Kidney glomerular epithelial cell (primary cell): ENCODE data around the gene MAD2L2.

Experiments used
- DNase-seq: peaks from one replicate; lab custom pipeline; 2025; lab: John Stamatoyannopoulos, UW

Gene MAD2L2

GRCh38 chr1:11704691-11705475 is 23.9 kb upstream of the MAD2L2 start:
- DNase-seq: no peak

DNA sequence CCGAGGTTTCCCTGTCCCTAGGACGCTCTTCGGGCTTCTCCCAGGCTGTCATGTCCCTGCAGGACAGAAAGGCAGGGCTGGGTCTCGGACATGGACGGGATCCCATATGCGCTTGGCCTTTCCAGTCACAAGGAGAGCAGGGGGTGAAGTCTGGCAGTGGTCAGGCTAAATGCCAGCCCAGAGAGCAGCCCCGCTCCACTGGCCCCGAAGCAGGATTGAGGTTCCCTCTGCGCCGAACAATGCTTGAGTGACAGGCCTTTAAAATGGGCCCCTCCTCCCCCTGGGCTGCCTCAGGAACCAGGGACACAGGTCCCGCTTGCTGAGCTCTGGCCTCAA is 23.2 kb upstream of the MAD2L2 start:
- no peak for DNase-seq

GRCh38 chr1:11703357-11704193 is 22.6 kb upstream of the MAD2L2 start:
- no peak for DNase-seq

DNA sequence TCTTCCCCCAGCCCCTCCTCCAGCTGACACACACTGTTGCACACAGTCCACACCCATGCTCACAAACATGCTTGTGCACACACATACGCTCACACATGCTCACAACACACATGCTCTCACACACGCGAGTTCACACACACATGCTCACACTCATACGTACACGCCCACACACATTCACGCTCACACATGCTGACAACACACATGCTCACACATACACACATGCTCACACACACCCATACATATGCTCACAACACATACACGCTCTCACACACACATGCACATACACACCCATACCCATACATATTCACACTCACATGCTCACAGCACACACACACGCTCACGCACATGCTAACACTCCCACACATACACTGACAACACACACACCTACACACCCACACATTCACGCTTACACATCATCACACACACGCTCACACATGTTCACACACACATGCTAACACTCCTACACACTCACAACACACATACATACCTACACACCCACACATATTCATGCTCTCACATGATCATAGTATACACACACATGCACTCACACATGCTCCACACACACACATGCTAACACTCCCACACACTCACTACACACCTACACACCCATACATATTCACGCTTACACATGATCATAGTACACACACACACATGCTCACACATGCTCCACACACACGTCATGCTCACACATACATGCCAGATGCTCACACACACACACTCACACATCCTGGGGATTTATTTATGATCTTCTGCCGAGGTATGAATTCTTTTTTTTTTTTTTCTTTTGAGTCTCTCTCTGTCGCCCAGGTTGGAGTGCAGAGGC is 21.2 kb upstream of the MAD2L2 start:
- no peak for DNase-seq

GRCh38 chr1:11701551-11701961 is 20.6 kb upstream of the MAD2L2 start:
- no peak for DNase-seq

GRCh38 chr1:11700601-11701467 is 19.9 kb upstream of the MAD2L2 start:
- DNase-seq: no peak

DNA sequence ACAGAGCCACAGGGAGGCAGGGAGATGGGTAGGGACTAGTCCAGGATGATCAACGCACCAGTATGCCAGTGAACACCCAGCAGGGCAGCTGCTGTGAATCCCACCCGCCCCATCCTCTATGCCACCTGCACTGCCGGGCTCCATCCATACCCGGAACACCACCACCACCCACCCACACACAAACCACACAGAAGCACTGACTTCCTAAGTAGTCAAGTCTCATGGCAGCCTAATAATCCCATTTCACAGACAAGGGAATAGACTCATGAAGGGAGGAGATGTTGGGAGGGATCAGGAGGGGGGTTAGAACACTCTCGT is 16.9 kb upstream of the MAD2L2 start:
- no peak for DNase-seq

DNA sequence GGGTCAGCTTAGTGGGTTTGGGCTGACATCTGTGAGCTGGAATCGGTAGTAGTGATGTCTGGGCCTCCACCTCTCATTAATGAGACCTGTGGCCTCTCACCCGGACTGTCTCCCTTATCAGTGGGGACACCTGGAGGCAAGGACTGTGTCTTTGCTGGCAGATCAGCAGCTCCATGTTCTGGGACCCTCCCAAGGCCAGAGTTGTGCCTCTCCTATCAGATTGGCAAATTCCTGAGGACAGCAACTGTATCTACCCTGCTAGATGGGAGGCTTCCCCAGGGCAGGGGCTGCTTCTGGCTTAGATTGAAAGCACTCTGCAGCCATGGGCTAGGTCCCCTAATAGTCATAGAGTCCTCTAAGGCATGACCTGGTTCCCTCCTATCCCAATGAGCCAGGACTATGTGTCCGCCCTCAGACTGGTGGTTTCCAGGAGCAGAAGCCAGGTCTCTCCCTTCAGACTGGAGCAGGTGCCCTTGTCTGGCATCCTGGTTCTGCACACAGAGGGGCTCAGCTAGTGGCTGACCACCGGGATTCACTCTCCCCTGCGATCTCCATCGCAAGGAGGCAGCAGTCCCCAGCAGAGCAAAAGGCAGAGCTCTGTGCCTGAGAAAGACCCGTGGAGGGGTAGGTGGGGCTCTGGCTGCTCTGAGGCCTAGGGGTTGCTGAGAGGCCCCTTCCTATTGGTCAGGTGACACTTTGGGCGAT is 16.4 kb upstream of the MAD2L2 start:
- DNase-seq: no peak

- no peak for DNase-seq
Observed at GRCh38 chr1:11695861-11696260, 14.9 kb upstream of the MAD2L2 start.

DNA sequence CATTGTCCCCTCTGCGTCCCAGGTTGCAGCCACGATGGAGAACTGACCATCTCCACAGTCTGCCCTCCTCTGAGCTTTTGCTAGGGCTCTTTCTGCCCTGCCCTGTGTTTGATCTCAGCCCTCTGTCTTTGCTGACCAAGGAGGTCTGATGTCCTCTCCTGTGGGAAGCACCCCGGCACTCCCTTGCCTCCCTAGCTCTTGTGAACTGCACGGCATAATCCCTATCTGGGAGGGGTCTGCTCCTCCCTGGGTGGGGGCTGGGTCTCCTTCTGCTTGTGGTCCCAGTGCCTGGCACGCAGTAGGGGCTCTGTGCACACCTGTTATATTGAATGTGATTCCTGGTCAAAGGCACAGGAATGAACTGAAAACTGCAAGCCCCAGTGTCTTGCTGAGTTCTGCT is 13.0 kb upstream of the MAD2L2 start:
- no peak for DNase-seq

- DNase-seq: peak; percentile 39
Observed at GRCh38 chr1:11693024-11693590, 12.2 kb upstream of the MAD2L2 start.

GRCh38 chr1:11691928-11692711 is 11.2 kb upstream of the MAD2L2 start:
- DNase-seq: no peak

DNA sequence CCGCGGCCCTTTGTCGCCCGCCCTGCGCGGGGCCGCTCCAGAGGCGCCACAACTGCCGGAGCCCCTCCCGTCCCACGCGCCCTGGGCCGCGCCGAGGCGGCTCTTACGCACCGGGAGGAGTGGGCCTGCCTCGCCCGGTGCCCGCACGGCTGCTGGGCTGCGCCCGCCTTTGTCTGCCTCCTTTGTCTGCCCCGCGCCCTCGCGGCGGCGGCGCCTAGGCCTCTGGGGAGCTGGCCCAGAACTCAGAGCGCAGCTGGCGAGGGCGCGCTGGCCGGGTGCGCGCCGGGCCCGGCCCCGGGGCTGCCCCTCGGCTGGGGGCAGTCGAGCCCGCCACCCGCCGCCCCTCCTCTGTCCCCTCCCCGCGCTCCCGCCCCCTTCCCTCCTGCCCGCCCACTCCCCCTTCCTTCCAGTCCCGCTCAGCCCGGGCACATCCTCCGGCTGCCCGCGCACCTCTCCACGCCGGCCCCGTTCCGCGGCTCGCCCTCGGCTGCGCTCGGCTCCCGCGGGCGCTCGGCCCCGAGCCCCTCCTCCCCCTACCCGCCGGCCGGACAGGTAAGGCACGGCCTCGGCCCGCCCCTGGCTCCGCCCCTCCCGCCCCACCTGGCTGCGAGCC is 10.5 kb upstream of the MAD2L2 start, which contains the start of gene DRAXIN:
TSS of gene DRAXIN (plus strand) at position 409 of the 613 bp plus-strand sequence. CDS start 14,549 bp downstream, outside the sequence.
- DNase-seq: no peak

- DNase-seq: no peak
Observed at GRCh38 chr1:11690397-11691301, 9.7 kb upstream of the MAD2L2 start.

- DNase-seq: no peak
Observed at GRCh38 chr1:11688506-11688905, 7.6 kb upstream of the MAD2L2 start.

DNA sequence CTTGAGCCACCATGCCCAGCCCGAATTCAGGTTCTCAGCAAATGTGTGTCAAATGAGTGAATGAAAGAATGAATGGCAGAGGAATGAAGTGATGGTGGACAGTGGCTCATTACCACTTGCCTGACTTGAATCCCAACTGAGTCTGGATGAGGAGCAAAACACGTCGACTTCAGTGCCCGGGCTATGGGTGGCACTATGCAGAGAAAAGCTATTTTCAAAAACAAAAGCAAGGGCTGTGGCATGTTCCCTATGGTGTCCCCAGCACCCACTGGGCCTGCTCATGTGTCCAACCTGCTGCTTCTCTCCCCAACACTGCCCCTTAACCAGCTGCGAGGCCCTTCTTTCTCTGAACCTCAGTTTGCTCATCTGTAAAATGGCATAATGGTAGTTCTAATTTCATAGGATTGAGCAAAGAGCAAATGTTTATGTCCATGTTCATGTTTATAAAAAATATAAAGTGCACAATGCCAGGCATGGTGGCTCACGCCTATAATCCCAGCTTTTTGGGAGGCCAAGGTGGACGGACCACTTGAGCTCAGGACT is 4.3 kb upstream of the MAD2L2 start:
- DNase-seq: no peak

- DNase-seq: no peak
Observed at GRCh38 chr1:11684070-11684469, 3.1 kb upstream of the MAD2L2 start.

DNA sequence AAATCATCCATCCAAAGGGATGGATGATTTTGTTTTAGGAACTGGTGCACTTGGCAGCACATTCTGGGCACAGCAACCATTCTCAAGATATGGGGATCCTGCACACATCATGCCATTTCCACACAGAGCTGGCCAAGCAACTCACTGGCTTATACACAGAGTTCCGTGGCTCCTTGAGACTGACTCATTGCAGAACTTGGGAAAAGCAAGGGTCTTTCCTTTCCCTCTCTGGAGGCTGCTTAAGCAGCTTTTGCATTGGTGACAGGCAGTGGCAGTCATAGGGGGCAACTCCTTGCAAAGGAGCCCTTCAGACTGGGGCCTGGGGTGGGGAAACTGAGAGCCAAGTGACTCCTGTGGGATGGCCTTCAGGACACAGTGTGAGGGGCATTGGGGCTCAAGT is 1.9 kb upstream of the MAD2L2 start:
- no peak for DNase-seq
